Measurements from ENCODE around the gene TULP1.

DNA sequence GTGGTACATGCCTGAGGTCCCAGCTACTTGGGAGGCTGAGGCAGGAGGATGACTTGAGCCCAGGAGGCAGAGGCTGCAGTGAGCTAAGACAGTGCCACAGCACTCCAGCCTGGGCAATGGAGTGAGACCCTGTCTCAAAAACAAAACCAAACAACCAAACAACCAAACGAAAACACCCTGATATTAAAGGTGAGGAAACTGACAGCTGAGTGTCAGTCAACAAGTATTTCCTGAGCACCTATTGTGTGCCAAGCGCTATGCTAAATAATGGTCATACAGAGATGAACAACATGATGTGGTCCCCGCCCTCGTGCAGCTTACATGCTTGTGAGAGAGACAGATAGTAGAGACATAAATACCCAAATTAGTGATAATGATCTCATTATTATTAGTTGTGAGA is 1.9 kb upstream of the TULP1 start:
- TF ChIP-seq CTCF (conservative IDR thresholded peaks at IDR 0.05) (no peak), EZH2 (IDR thresholded peaks at IDR 0.05; ENCODE audit: low read depth) (no peak)

Measured in PC-9 (cell line).